H1 (cell line): Measurements from ENCODE around the gene SULF2.

Experiments
- CEBPB ChIP-seq: IDR thresholded peaks from 2 replicates; pipeline ENCODE4 v1.6.1; 2012; ENCODE audit warnings: low read depth, low read length
- CTCF ChIP-seq, 3 experiments: IDR thresholded peaks; 1 replicate in 2 of 3; 2 replicates in 1 of 3; pipeline versions ENCODE4 v1.5.1 to v1.6.1; 2011; ENCODE audit warnings: low read length in 3 of 3, mild to moderate bottlenecking in 3 of 3, inconsistent platforms in 2 of 3, low read depth in 1 of 3, moderate library complexity in 1 of 3; ENCODE audit not compliant: insufficient read depth in 1 of 3; ENCODE audit errors: control extremely low read depth in 1 of 3
- NRF1 ChIP-seq: IDR thresholded peaks from 2 replicates; pipeline ENCODE4 v1.6.1; 2011; ENCODE audit warnings: mild to moderate bottlenecking, low read depth, low read length, improper control_type of control experiment
- RFX5 ChIP-seq: IDR thresholded peaks from 2 replicates; pipeline ENCODE4 v1.6.1; 2011; ENCODE audit warnings: low read depth, low read length, improper control_type of control experiment, borderline replicate concordance

GRCh38 chr20:47672886-47673670 lies 112.2 kb downstream of the SULF2 start:
- TF ChIP-seq CEBPB, result no peak
- TF ChIP-seq RFX5, result no peak
- TF ChIP-seq NRF1, result no peak
- TF ChIP-seq CTCF (IDR thresholded peaks at IDR 0.05; ENCODE audit: control extremely low read depth in 1 of 3, insufficient read depth in 1 of 3, low read depth in 1 of 3, low read length in 3 of 3), result no peak
